Right renal cortex interstitium (tissue), 3 donors: ENCODE data around the gene TTLL3. TPM values are rescaled to one million over a fixed set of nuclear protein-coding genes. Genes with fewer than 3 reads are reported as not detected.

ENCODE experiments used
- DNase-seq, 3 donors: peaks; one replicate each; pipeline ENCODE4 v3.0.0-alpha.2; 2013; ENCODE audit warnings: low read depth in 3 of 3, low spot score in 2 of 3
- polyA plus RNA-seq, 3 donors: library from polyadenylated mRNA; unstranded; fragments of 120-200 nt; gene quantifications; one replicate each; pipeline ENCODE4 v1.2.1, GENCODE V29; 2013; ENCODE audit not compliant: insufficient read length in 3 of 3

TTLL3 gene
- polyA plus RNA-seq, 3 donors: 29.7 to 34.0 (median 30.4) TPM

GRCh38 chr3:9781551-9781950 is 28.5 kb upstream of the TTLL3 start:
- no peak for DNase-seq

- DNase-seq: no peak
Measured at GRCh38 chr3:9781978-9782603, 28.0 kb upstream of the TTLL3 start.

- DNase-seq: no peak
Measured at GRCh38 chr3:9782770-9783169, 27.3 kb upstream of the TTLL3 start.

- no peak for DNase-seq
Measured at GRCh38 chr3:9783954-9784353, 26.1 kb upstream of the TTLL3 start.

GRCh38 chr3:9784965-9785364 is 25.1 kb upstream of the TTLL3 start:
- DNase-seq: no peak

GRCh38 chr3:9785602-9786001 is 24.5 kb upstream of the TTLL3 start:
- DNase-seq: no peak

GRCh38 chr3:9786209-9786739 is 23.8 kb upstream of the TTLL3 start:
- no peak for DNase-seq

- DNase-seq: no peak
Measured at GRCh38 chr3:9786825-9787669, 23.0 kb upstream of the TTLL3 start.

GRCh38 chr3:9787714-9788113 is 22.3 kb upstream of the TTLL3 start:
- DNase-seq: no peak

- DNase-seq: no peak
Measured at GRCh38 chr3:9791127-9791526, 18.9 kb upstream of the TTLL3 start.

GRCh38 chr3:9791790-9792404 is 18.2 kb upstream of the TTLL3 start:
- no peak for DNase-seq

- peak; percentile 92 to 99 (median 97) for DNase-seq
Measured at GRCh38 chr3:9792405-9793160, 17.5 kb upstream of the TTLL3 start, which contains the start of the genes ARPC4 and TADA3. ARPC4 (plus strand) TSS chr3:9793082; CDS start chr3:9793122, 40 bp downstream. TADA3 (minus strand) TSS chr3:9792473; CDS start chr3:9791466, 1,007 bp downstream.

GRCh38 chr3:9793161-9793781 is 16.8 kb upstream of the TTLL3 start:
- DNase-seq: no peak

GRCh38 chr3:9794400-9794799 is 15.7 kb upstream of the TTLL3 start:
- DNase-seq: no peak

GRCh38 chr3:9795207-9795606 is 14.9 kb upstream of the TTLL3 start:
- DNase-seq: no peak

- DNase-seq: no peak
Measured at GRCh38 chr3:9797196-9797945, 12.7 kb upstream of the TTLL3 start.

GRCh38 chr3:9800529-9800928 is 9.5 kb upstream of the TTLL3 start:
- no peak for DNase-seq

- DNase-seq: no peak
Measured at GRCh38 chr3:9803494-9803893, 6.6 kb upstream of the TTLL3 start.

- no peak for DNase-seq
Measured at GRCh38 chr3:9804996-9805395, 5.1 kb upstream of the TTLL3 start.
